CD4-positive, alpha-beta T cell treated with Interleukin-15 for 4 hours (primary cell): ENCODE results near the gene GOLGA5.
"Not testable (repeated sequence)": the region's sequence is repeated elsewhere in the genome, so short reads cannot be mapped to it uniquely, and the experiment has no call there.

Source experiments
- DNase-seq: peaks from one replicate; pipeline ENCODE4 v3.0.0-alpha.2; 2020; ENCODE audit warnings: low spot score

Gene GOLGA5

DNA sequence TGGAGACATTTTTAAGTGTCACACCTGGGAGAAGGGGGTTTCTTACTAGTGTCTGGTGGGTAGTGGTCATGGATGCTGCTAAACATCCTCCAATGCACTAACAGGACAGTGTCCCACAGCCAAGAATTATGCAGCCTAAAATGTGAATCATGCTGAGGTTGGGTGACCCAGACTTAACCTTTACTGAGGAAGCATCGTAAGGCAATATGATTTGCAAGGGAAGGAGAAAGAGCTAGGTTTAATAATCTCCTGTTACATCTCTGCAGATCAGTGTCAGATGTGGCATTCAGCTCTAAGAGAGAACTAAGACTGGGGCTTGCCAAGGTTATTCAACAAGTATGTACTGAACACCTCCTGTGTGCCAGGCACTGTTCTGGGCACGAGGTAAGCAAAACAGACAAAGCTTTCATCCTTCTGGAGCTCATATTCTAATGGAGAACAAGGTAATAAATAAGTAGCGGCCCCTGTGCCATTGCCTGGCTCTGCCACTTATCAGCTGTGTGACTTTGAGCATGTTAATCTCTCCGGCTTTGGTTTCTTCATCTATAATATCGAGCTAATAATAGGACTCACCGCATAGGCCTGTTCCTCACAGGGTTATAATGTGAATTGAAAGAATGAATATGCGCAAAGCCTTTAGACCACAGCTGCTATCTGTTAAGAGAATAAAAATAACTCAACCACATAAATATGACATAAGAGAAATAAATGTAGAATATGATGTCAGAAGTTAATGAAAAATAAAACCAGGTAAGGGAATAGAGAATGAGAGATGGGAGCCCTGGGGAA is 13.5 kb upstream of the GOLGA5 start:
- DNase-seq = no peak

DNA sequence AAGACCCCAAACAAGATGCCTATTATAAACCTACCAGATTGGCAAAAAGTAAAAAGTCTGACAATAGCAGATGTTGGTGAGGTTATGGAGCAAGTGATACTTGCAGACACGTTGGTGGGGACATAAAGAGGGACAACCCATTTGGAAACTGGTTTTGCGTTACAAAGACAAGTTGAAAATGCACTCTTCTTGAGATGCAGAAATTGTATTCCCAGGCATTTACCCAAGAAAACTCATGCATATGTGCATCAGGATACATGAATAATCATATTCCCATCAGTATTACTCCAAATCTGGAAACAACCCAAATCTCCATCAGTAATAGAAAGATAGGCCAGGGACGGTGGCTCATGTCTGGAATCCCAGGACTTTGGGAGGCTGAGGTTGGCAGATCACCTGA is 12.8 kb upstream of the GOLGA5 start:
- no peak for DNase-seq

DNA sequence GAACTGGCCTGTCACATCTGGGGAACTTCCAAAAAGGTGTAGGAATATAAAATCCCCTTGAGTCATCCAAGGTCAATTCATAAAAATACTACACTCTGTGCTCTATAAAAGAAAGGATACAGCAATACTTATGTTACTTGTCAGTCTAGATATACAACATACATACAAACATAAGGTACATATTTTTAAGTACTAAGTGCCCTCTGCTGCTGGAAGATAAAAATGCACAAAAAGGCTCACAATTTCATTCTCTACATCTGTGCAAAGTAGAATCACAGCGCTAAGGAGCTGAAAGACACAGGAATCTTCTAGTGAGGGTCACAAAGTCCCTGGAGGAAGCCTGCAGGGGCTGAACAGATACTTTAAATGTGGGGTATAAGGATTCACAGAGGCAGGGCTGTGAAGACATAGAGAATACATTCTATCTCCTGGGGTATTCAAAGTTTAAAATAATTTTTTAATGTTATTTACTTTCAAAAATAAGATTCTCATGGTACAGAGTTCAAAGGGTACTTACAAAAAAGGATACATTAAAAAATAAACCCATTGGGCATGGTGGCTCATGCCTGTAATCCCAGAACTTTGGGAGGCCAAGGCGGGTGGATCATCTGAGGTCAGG is 10.2 kb upstream of the GOLGA5 start:
- peak; percentile 53 for DNase-seq

DNA sequence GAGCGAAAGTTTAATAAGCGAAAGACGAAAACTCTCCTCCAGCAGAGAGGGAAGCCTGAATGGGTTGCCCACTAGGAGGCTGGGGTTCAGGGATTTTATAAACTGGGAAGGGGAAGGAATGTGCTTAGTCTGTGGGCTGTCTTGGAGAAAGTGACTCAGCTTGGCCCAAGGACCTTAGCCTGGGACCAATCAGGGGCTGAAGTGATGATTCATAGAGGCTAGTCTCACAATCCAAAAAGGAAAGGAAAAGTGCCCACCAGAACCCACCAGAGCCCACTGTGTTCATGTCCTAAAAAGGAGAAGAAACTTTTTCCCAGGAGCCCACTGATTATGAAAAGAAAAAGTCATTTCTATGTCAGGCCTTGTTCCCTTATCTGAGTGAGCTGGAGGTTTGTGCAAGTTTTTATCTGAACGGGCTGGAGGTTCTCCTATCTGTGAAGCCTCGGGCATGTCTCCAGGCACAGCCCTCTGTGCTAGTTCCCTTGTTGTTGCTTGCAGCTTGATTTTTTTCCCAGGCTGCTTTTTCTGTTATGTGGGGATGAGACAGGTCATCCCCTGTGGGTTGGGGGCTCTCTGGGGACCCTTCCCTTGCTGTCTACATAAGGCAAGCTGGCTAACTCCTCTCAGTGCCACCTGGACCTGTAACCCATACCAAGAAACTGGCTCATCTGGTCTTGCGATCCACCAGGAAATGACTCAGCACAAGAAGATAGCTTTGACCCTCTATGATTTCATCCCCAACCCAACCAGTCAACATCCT is 8.3 kb upstream of the GOLGA5 start:
- no peak for DNase-seq

DNA sequence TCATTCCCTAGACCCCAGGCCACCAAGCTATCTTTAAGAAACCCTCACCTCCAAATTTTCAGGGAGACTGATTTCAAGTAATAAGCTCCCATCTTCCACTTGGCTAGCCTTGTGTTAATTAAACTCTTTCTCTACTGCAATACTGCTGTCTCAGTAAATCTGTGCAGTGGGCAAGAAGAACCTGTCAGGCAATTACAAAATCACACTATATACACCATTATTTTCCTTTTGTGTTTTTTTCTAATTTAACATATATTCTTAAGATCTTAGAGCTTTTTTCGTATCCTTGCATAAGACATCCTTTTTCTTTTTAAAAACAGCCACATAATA is 7.7 kb upstream of the GOLGA5 start:
- no peak for DNase-seq

DNA sequence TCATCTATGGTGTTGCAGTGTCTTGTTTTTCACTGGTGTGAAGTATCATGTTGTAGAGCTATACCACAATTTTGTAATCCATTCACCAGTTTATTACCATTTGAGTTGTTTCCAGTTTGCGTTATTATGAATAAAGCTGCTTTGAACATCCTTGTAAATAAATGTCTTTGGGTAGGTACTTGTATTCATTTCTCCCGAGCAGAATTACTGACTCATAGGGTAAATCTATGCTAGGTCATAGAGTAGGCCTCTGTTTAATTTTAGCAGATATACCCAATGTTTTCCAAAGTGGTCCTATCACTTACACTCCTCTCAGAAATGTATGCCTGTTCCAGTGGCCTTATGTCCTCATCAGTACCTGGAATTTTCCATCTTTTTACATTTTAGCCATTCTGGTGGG is 6.6 kb upstream of the GOLGA5 start:
- no peak for DNase-seq

DNA sequence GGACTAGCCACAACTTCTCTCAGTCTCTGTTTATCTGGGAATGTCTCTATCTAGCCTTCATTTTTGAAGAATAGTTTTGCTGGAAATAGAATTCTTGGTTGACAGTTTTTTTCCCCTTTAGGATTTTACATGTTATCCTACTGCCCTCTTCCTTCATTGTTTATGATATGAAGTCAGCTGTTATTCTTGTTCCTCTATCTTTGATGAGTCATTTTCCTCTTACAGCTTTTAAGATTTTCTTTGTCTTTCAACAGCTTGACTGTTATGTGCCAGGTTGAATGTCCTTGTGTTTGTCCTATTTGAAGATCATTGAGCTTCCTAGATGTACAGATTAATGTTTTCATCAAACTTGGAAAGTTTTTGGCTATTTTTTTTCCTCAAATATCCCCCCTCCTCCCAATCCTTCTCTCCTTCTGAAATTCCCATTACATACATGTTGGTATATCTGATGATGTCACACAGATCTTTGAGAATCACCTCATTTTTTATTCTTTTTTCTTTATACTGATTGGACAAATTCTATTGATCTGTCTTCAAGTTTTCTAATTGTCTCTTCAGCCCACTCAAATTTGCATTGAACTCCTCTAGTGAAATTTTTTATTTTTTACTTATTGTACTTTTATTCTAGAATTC is 4.5 kb upstream of the GOLGA5 start:
- no peak for DNase-seq

DNA sequence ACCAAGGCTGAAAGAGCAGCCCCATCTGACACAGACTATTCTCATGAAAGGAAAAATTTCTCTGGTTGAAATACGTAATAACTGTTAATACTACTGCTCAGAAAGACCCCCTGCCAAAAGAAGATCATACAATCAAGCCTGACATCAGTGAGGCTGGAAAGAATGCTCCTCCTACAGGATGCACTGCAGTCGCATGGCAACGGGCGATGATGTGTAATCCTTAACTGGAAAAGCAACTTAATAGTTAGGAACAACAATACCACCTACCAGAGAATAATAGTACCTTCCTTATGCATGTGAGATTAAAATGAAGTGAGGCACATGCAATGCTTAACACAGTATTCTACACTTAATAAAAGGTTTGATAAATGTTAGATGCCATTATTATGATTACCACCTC is 1.2 kb upstream of the GOLGA5 start:
- DNase-seq = no peak

DNA sequence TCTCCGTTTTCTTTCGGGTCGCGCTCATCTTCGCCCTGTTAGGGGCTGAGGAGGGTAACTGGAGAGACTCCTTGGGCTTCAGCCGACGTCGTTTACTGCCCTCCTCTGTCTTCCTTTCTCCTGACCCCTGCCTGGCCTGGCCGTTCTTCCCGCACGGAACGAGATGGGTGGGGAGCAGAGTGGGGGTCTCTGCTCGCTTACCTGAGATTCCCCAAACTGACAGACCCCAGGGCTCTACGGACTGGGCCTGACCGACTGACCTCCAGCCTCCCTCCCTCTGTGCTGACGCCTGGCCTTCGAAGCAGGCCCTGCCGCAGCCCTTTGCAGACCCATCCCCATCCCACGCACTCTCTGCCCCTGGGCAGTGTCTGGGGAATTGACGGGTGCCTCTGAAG is 439 bp downstream of the GOLGA5 start:
- no peak for DNase-seq

DNA sequence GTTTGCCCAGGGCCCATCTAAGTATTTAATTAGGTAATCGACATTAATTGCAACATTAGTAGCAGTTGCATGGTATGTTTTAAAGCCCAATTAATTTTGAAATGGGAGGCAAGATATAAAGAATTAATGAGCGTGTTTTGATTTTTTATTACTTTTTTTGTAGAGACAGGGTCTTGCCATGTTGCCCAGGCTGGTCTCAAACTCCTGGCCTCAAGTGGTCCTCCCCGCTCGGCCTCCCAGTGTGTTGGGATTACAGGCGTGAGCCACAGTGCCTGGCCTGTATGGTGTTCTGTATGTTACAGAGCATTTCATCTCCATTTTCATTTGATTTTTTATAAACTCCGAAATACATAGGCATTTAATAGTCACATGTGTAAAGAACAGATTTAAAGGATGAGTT is 856 bp downstream of the GOLGA5 start:
- DNase-seq = no peak

DNA sequence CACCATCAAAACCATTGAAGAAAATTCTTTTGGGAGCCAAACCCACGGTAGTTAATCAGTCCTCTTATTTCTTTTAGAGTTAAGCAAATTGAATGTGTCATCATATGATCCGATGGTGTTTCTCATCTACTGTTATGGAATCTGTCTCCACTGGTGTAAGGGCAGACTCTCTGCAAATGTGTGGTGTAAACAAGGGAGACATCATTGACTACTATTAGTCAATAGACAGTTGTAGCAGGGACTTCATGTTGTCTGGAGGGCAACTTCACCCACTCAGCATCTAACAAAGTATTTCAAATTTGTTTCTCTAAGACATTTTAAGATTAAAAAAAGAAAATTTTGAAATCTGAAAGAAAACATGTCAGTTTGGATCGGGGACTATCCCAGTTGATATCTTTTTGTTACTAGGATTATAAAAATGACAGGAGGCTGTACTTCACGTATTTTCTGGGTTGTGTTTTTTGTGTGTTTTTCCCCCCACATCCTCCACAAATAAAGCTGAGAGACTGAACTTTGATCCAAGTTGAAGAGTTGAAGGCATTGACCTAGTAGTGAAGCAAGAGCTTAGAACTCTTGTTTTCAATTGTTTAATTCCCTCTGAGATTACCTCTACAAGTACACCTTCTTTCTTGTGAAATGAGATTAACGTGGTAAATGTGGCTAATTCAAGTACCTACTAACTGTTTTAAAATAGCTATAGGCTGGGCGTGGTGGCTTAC is 4.0 kb downstream of the GOLGA5 start:
- no peak for DNase-seq

DNA sequence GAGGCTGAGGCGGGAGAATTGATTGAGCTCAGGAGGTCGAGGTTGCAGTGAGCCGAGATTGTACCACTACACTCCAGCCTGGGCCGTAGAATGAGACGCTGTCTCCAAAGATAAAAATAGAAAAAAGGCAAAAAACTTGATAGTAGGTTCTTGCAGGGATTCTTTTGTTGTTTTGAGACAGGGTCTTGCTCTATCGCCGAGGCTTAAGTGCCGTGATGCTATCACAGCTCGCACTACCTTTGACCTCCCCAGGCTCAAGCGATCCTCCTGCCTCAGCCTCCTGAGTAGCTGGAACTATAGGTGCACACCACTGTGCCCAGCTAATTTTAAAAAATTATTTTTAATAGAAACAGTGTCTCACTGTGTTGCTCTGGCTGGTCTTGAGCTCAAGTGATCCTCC is 4.7 kb downstream of the GOLGA5 start:
- DNase-seq = no peak

DNA sequence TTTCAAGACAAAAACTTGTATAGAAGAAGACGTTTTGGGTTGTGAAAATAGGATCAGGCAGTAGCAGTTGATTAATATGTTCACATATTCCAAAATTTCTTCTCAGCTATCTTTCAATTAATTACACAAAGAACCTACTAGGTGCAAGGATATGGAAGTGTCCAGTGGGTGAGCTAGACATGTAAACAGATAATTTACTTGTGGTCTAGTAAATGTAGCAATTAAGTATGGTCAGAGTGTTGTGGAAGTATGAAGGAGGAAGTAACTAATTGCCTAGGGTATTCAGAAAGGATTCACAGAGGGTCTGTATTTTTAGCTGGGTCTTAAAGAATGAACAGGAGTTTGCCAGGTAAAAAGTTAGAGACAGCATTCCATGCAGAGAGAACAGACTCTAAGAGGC is 5.9 kb downstream of the GOLGA5 start:
- DNase-seq = no peak

DNA sequence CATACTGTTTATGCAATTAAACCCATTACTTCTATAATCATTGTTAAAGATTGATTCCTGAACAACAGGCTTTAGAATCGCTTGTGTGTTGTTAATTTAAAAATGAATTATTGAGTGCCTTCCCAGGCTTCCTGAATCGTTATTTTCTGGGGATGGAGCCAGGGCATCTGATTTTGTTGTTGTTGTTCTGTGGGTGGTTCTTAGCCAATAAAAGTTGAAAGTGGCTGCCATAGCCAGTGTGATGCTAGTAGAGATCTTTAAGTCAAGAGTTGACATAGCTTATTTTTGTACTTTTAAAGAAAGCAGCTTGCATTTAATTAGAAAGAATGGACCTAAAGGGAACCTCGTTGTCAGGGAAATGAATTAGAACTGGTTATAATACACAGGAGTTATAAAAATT is 6.4 kb downstream of the GOLGA5 start:
- no peak for DNase-seq

DNA sequence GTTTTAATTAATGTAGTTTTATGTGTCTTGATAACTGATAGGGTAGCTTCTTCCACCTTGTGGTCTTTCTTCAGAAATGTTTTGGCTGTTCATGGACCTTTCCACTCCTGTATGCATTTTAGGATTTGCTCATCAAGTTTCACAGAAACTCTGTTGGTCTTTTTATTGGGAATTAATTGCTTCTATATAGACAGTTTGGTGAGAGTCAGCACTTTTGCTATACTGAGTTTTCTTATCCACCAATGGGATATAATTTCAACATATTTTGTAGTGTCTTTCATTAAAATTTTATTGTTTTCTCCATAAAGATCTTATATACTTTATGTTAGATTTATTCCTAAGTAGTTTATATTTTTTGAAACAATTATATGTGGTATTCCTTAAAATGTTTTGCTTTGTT is 7.8 kb downstream of the GOLGA5 start:
- DNase-seq = no peak

DNA sequence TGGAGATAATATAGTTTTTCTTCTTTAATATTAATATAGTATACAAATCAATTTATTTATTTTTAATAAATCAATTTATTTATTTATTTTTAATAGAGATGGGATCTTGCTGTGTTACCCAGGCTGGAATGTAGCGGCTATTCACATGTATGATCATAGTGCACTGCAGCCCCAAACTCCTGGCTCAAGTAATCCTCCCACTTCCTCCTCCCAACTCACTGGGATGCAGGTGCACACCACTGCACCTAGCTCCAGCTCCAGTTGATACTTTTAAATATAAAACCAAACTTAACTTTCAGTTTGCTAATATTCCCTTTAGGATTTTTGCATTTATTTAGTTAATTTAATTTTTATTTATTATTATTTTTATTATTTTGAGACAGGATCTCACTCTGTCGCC is 8.6 kb downstream of the GOLGA5 start:
- no peak for DNase-seq

DNA sequence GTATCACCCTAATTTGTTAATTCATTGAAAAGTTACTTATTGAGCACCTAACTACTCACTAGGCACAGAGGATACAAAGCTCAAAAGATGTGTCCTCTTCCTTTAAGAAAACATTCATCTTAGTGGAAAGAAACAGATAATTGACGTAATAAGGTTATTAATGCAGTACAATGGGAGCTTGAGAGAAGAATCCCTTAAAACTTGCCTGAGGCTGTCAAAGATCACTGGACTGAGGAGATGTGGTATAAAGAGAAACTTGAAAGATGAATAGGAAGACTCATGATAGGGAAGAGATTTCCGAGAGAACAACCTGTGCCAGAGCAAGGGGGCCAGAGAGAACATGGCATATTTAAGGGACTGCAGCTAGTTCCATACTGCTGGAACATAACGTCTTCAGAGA is 19.1 kb downstream of the GOLGA5 start:
- no peak for DNase-seq

DNA sequence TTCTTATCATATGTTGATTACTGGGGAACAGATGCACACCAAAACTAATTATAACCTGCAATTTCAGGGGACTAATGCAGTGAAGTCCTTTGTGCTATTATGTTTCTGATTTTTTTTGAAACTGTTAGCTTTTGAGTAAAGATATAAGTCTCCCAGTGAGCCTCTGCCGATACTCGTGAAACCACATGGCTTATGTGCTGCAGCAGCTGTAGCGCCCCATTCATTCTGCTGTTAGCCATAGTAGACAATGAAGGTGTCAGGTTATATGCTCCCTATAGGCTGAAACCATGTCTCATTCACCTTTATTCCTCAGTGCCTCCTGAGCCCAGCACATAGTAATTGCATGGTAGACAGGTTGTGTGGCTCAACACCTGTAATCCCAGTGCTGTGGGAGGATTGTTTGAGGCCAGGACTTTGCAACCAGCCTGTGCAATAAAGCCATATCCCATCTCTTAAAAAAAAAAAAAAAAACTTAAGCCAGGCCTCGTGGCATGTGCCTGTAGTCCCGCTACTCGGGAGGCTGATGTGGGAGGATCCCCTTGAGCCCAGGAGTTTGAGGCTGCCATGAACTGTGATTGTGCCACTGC is 25.0 kb downstream of the GOLGA5 start:
- no peak for DNase-seq

DNA sequence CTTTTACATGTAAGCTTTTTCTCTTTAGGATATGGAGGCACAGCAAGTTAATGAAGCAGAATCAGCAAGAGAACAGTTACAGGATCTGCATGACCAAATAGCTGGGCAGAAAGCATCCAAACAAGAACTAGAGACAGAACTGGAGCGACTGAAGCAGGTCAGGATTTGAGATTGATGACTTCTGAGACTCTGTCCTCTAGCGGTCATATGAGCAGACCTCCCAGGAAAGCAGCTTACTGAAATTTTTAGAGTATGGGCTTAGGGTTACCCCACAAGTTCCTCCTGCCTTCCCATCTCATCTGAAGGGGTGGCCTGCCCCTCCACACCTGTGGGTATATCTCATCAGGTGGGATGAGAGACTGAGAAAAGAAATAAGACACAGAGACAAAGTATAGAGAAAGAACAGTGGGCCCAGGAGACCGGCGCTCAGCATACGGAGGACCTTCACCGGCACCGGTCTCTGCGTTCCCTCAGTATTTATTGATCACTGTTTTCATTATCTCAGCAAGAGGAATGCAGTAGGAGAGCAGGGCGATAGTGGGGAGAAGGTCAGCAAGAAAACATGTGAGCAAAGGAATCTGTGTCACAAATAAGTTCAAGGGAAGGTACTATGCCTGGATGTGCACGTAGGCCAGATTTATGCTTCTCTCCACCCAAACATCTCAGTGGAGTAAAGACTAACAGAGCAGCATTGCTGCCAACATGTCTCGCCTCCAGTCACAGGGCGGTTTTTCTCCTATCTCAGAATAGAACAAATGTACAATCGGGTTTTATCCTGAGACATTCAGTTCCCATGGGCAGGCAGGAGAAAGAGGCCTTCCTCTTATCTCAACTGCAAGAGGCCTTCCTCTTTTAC is 25.8 kb downstream of the GOLGA5 start:
- DNase-seq = not testable (repeated sequence)

DNA sequence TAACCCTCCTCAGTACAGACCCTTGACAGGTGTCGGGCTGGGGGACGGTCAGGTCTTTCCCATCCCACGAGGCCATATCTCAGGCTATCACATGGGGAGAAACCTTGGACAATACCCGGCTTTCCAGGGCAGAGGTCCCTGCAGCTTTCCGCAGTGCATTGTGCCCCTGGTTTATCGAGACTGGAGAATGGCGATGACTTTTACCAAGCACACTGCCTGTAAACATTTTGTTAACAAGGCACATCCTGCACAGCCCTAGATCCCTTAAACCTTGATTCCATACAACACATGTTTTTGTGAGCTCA is 26.4 kb downstream of the GOLGA5 start:
- DNase-seq = not testable (repeated sequence)

DNA sequence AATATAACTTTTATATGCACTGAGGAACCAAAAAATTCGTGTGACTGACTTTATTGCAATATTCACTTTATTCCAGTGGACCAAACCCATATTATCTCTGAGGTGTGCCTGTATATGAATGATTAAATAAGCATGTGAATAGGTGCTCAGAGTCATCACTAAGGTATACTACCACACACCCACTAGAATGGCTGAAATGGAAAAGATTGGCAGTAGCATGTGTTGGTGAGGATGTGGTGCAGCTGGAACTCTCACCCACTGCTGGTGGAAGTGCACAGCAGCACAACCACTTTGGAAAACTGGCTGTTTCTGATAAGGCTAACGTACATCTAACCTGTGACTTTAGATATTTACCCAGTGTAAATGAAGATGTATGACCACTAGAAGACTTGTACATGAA is 36.8 kb downstream of the GOLGA5 start:
- no peak for DNase-seq
